Activated CD4-positive, alpha-beta T cell treated with anti-CD3 and anti-CD28 coated beads for 36 hours (primary cell): ENCODE data around the gene UBTD1. TPM values are rescaled to one million over a fixed set of nuclear protein-coding genes. Genes with fewer than 3 reads are reported as not detected.

Source experiments
- ATAC-seq: fragments of 200-7000 bp; cut with Tn5 transposase; one replicate; pipeline ENCODE4 v1.10.0; 2021; ENCODE audit warnings: mild to moderate bottlenecking, moderate library complexity
- CTCF ChIA-PET: fragments of 350-600 bp; sonication (Branson Sonifier 250); formaldehyde crosslinking; loops from one replicate; lab custom pipeline; 2021; ENCODE audit warnings: antibody characterized with exemption; lab: Charles Lee
- POLR2A ChIA-PET: fragments of 350-600 bp; sonication (Branson Sonifier 250); formaldehyde crosslinking; loops from one replicate; lab custom pipeline; 2021; ENCODE audit warnings: antibody characterized with exemption, inconsistent platforms; lab: Charles Lee
- DNase-seq: peaks from one replicate; pipeline ENCODE4 v3.0.0-alpha.2; 2020
- H3K27ac Mint-ChIP-seq: one replicate; pipeline ENCODE4 v1.8.0; 2021; ENCODE audit warnings: mixed read lengths
- H3K27me3 Mint-ChIP-seq: one replicate; pipeline ENCODE4 v1.8.0; 2021; ENCODE audit warnings: mixed read lengths
- H3K36me3 Mint-ChIP-seq: one replicate; pipeline ENCODE4 v1.8.0; 2021; ENCODE audit warnings: low read depth, mixed read lengths
- H3K4me1 Mint-ChIP-seq: one replicate; pipeline ENCODE4 v1.8.0; 2021; ENCODE audit warnings: mixed read lengths
- H3K4me3 Mint-ChIP-seq: one replicate; pipeline ENCODE4 v1.8.0; 2021; ENCODE audit warnings: mild to moderate bottlenecking, moderate library complexity, mixed read lengths
- H3K9me3 Mint-ChIP-seq: one replicate; pipeline ENCODE4 v1.8.0; 2021; ENCODE audit warnings: low read depth, mixed read lengths
- intact Hi-C, 2 experiments: fragments of 100-400 bp; cut with DNase I in 1 of 2; cut with micrococcal nuclease in 1 of 2; formaldehyde crosslinking; loops; one replicate each; pipeline versions ENCODE4 v1.14.2 to v1.15.1; 2022 to 2024; cut with DNase I, micrococcal nuclease
- total RNA-seq, 2 experiments: library from RNA; stranded (reverse); gene quantifications; one replicate each; pipeline ENCODE4 v1.2.3, GENCODE V29; 2021

The UBTD1 gene
- total RNA-seq, 2 experiments from 2014 or later = 1.4 to 1.5 TPM

DNA sequence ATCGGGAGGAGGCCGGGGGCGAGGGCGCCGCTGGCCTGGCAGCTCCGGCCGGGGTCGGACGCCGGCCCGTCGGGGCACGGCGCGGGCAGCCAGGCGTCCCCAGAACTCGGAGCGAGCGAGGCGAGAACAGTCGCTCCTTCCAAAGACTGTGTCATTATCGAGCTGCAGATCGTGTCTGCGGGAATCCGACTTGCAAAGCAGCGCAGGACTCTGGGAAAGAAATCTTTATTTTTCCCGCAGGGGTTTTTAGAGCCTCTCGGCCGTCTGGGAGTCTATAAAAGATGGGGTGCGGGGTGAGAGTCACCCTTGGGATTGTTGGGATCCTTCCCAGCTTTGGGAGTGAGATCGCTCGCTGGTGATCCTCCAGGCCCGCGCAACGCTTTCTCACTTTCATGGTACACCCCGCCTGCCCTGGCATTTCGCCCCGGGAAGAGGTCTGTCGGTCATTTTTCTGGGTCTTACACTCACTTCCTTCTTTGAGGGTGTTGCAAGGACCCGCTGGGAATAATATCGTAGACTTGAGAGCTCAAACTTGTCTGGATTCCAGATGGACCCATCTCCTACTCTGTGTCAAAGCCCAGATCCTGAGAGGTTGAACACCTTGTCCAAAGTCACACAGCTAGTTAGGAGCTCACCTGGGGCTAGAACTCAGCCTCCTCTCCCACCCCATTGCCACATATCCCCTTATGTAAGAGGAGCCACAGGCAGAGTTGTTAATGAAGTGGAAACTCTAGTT is 1.0 kb downstream of the UBTD1 start:
- ChIA-PET CTCF (interaction anchor here (0.7 to 1.3 kb wide), 5 partner anchors 8 to 210 kb away, joined by 3 to 4 read pairs (median 4); partner anchors contain the start of gene AVPI1), POLR2A (interaction anchor here (0.8 kb wide), 1 partner anchor 10 kb away, joined by 4 read pairs; no protein-coding TSS in a partner anchor)
- ATAC-seq (no peak), DNase-seq (no peak)
- intact Hi-C loops = loop anchor here (2.0 to 5.0 kb wide), 6 partner anchors 43 to 1933 kb away; partner anchors contain the start of genes AVPI1 (in 1 of the 2), GOT1 (in 1 of the 2), MORN4 (in 1 of the 2) and PI4K2A (in 1 of the 2)
- Mint-ChIP-seq H3K4me3 (peak overlapping the region; percentile 53), H3K27ac (no peak overlapping the region), H3K36me3 (peaks cover 12% of the 10 kb centered on the region), H3K9me3 (no peaks in the 10 kb centered on the region), H3K27me3 (peaks cover 20% of the 10 kb centered on the region), H3K4me1 (peaks cover 29% of the 10 kb centered on the region)

- peak overlapping the region; percentile 53 for H3K4me3 Mint-ChIP-seq
- intact Hi-C loops = no loop called here
- DNase-seq (no peak), ATAC-seq (no peak)
- peaks cover 20% of the 10 kb centered on the region for H3K27me3 Mint-ChIP-seq
- ChIA-PET CTCF (interaction anchor here (0.8 to 1.3 kb wide), 5 partner anchors 72 to 209 kb away, joined by 3 to 4 read pairs (median 4); no protein-coding TSS in a partner anchor), POLR2A (no interaction called here)
- no peak overlapping the region for H3K27ac Mint-ChIP-seq
- peaks cover 12% of the 10 kb centered on the region for H3K36me3 Mint-ChIP-seq
- no peaks in the 10 kb centered on the region for H3K9me3 Mint-ChIP-seq
- H3K4me1 Mint-ChIP-seq = peaks cover 24% of the 10 kb centered on the region
These were observed 1.5 kb downstream of the UBTD1 start for GRCh38 chr10:97500297-97500575.

- no peaks in the 10 kb centered on the region for H3K9me3 Mint-ChIP-seq
- H3K36me3 Mint-ChIP-seq = peaks cover 2% of the 10 kb centered on the region
- CTCF ChIA-PET = no interaction called here
- H3K4me3 Mint-ChIP-seq = no peak overlapping the region
- POLR2A ChIA-PET = no interaction called here
- ATAC-seq (no peak), DNase-seq (no peak)
- no peak overlapping the region for H3K27ac Mint-ChIP-seq
- peaks cover 6% of the 10 kb centered on the region for H3K4me1 Mint-ChIP-seq
- intact Hi-C loops = no loop called here
- H3K27me3 Mint-ChIP-seq = peaks cover 20% of the 10 kb centered on the region
These were observed 4.2 kb downstream of the UBTD1 start for GRCh38 chr10:97502916-97503315.

DNA sequence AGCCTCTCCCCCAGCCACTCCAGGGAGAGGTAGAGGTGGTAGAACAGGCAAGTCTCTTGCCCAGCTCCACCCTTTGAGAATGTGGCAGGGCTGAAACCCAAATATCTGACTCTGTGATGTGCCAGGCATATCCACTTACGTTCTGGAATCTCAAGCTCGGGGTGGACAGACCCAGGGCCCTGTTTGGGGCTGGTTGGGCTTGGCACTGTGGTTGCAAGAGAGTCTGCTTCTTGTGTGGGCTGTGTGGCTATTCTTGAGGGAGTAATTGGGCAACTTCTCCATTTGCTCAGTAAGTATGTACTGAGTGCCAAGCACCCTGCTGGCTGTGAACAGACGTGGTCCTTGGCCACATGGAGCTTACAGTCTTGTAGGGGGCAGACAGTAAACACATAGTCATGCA is 4.7 kb downstream of the UBTD1 start:
- no peak for ATAC-seq
- no peak for DNase-seq
- H3K27ac Mint-ChIP-seq = no peak overlapping the region
- H3K4me1 Mint-ChIP-seq = peaks cover 6% of the 10 kb centered on the region
- ChIA-PET POLR2A (no interaction called here), CTCF (no interaction called here)
- no peaks in the 10 kb centered on the region for H3K36me3 Mint-ChIP-seq
- H3K4me3 Mint-ChIP-seq = no peak overlapping the region
- H3K9me3 Mint-ChIP-seq = no peaks in the 10 kb centered on the region
- intact Hi-C loops = no loop called here
- H3K27me3 Mint-ChIP-seq = peaks cover 20% of the 10 kb centered on the region

DNA sequence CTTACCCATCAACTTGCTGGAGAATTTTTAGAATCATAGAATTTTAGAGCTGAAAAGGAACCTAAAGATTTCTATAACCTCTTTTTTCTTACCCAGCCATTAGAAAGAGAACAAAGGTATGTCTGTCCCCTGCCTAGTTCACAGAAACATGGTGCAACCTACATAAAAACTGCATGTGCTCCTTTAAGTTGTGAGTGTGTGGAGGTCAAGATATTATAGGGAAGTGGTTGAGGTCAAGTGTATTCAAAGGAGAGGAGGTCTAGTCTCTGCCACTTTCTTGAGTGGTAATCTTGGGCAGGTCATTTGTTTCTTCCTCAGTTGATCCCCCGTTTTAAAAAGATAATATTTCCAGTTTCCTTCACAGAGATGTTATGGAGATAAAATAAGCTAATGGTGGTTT is 6.4 kb downstream of the UBTD1 start:
- no peaks in the 10 kb centered on the region for H3K36me3 Mint-ChIP-seq
- CTCF ChIA-PET = interaction anchor here (0.6 to 1.3 kb wide), 4 partner anchors 15 to 42 kb away, joined by 3 to 5 read pairs (median 4); no protein-coding TSS in a partner anchor
- no peak overlapping the region for H3K27ac Mint-ChIP-seq
- no peak overlapping the region for H3K4me3 Mint-ChIP-seq
- peaks cover 3% of the 10 kb centered on the region for H3K4me1 Mint-ChIP-seq
- intact Hi-C loops = no loop called here
- ATAC-seq (no peak), DNase-seq (no peak)
- H3K9me3 Mint-ChIP-seq = no peaks in the 10 kb centered on the region
- H3K27me3 Mint-ChIP-seq = peaks cover 16% of the 10 kb centered on the region
- POLR2A ChIA-PET = interaction anchor here (0.6 kb wide), 1 partner anchor 33 kb away, joined by 3 read pairs; no protein-coding TSS in a partner anchor

DNA sequence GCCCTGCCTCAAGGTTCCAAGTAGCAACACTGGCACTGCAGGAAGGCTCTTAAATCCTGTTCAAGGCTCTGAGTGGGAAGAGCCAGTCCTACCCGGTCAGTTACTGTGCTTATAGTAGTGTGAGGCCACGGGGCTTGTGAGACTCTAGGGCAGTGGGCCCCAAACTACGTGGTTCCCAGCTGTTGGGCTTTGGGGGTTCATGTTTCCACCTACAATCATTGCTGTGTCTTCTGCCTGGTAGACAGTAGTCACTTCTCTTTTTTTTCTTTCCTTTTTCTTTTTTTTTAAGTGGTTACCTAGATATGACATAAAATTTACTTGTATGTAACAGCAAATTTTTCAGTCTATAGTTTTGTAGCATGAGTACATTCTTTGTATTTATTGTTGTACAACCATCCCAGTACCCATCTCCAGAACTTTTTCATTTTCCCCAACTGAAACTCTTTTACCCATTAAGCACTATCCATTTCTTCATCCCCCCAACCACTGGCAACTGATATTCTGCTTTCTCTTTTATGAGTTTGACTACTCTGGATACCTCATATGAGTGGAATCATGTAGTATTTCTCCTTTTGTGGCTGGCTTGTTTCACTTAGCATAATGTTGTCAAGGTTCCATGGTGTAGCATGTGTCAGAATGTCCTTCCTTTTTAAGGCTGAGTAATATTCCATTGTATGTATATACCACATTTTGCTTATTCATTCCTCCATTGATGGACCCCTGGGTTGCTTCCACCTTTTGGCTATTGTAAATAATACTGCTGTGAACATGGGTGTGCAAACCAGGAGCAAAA is 7.7 kb downstream of the UBTD1 start:
- ChIA-PET POLR2A (no interaction called here), CTCF (interaction anchor here (0.6 to 1.3 kb wide), 4 partner anchors 12 to 36 kb away, joined by 3 to 5 read pairs (median 4); no protein-coding TSS in a partner anchor)
- ATAC-seq = peak; percentile 81
- Mint-ChIP-seq H3K4me3 (no peak overlapping the region), H3K36me3 (no peaks in the 10 kb centered on the region), H3K27ac (no peak overlapping the region), H3K27me3 (peaks cover 6% of the 10 kb centered on the region), H3K4me1 (peaks cover 3% of the 10 kb centered on the region), H3K9me3 (no peaks in the 10 kb centered on the region)
- intact Hi-C loops = no loop called here
- DNase-seq = no peak

DNA sequence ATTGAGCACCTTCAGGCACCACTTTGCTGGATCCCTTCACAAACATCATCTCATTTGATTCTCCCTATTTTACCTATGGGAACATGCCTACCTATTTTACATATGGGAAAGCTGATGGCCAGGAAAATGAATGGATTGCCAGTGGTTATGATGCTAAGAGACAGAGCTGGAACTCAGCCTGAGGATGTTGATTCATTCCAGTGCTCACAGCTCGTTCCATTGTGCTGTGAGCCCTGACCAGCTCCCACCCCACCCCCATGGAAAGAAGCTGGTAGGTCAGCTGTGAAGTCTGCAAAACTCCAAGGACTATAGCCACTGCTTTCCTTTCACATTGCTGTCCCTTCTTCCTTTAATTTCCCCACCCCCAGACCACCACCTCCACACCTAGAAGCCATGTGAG is 9.6 kb downstream of the UBTD1 start:
- Mint-ChIP-seq H3K36me3 (no peaks in the 10 kb centered on the region), H3K27me3 (peaks cover 2% of the 10 kb centered on the region), H3K4me3 (no peak overlapping the region), H3K9me3 (no peaks in the 10 kb centered on the region), H3K4me1 (peaks cover 3% of the 10 kb centered on the region), H3K27ac (no peak overlapping the region)
- CTCF ChIA-PET = interaction anchor here (1.1 kb wide), 1 partner anchor 9 kb away, joined by 4 read pairs; no protein-coding TSS in a partner anchor
- ATAC-seq = no peak
- intact Hi-C loops = no loop called here
- POLR2A ChIA-PET = no interaction called here
- no peak for DNase-seq

DNA sequence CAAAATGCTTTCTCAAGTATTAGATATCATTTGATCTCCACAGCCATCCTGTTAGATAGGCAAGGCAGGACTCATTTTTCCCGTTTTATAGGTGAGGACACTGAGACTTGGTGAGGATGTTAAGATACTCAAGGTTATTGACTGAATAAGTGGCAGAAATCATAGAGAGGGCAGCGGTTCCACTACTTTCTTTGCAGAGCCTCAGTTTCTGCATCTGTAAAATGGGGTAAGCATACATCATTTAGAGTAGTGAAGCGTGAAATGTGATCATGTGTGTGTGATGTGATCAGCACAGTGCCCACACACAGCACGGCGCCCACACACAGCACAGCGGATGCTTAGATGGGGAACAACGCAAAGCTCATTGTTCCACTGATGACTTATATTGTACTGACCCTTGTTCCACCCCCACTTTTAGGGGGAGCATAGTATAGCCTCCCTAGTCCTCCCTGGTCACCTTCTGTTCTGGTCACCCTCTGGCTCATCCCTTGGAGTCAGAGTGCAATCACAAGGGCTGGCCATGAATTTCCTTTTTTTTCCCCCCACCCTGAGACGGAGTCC is 10.5 kb downstream of the UBTD1 start:
- CTCF ChIA-PET = interaction anchor here (0.9 to 1.5 kb wide), 2 partner anchors 56 to 115 kb away, joined by 4 to 5 read pairs; no protein-coding TSS in a partner anchor
- Mint-ChIP-seq H3K36me3 (no peaks in the 10 kb centered on the region), H3K9me3 (no peaks in the 10 kb centered on the region), H3K4me3 (no peak overlapping the region), H3K4me1 (peaks cover 3% of the 10 kb centered on the region), H3K27me3 (peaks cover 2% of the 10 kb centered on the region), H3K27ac (no peak overlapping the region)
- intact Hi-C loops = no loop called here
- POLR2A ChIA-PET = interaction anchor here (0.9 kb wide), 1 partner anchor 114 kb away, joined by 3 read pairs; no protein-coding TSS in a partner anchor
- DNase-seq (no peak), ATAC-seq (no peak)

- intact Hi-C loops = no loop called here
- DNase-seq (no peak), ATAC-seq (no peak)
- H3K4me3 Mint-ChIP-seq = no peak overlapping the region
- no peaks in the 10 kb centered on the region for H3K9me3 Mint-ChIP-seq
- no peaks in the 10 kb centered on the region for H3K36me3 Mint-ChIP-seq
- H3K27ac Mint-ChIP-seq = no peak overlapping the region
- ChIA-PET CTCF (interaction anchor here (0.9 to 1.5 kb wide), 3 partner anchors 24 to 114 kb away, joined by 3 to 5 read pairs (median 3); no protein-coding TSS in a partner anchor), POLR2A (no interaction called here)
- peaks cover 3% of the 10 kb centered on the region for H3K4me1 Mint-ChIP-seq
- peaks cover 2% of the 10 kb centered on the region for H3K27me3 Mint-ChIP-seq
These were observed 12.0 kb downstream of the UBTD1 start for GRCh38 chr10:97510686-97511085.

- Mint-ChIP-seq H3K36me3 (no peaks in the 10 kb centered on the region), H3K4me1 (no peaks in the 10 kb centered on the region), H3K4me3 (no peak overlapping the region), H3K27me3 (peaks cover 2% of the 10 kb centered on the region), H3K27ac (no peak overlapping the region), H3K9me3 (no peaks in the 10 kb centered on the region)
- CTCF ChIA-PET = no interaction called here
- intact Hi-C loops = no loop called here
- DNase-seq (no peak), ATAC-seq (no peak)
- POLR2A ChIA-PET = no interaction called here
These were observed 13.2 kb downstream of the UBTD1 start for GRCh38 chr10:97511711-97512440.

- ChIA-PET POLR2A (no interaction called here), CTCF (no interaction called here)
- intact Hi-C loops = no loop called here
- Mint-ChIP-seq H3K4me3 (no peak overlapping the region), H3K27ac (no peak overlapping the region), H3K9me3 (no peaks in the 10 kb centered on the region), H3K27me3 (peaks cover 2% of the 10 kb centered on the region), H3K36me3 (no peaks in the 10 kb centered on the region), H3K4me1 (no peaks in the 10 kb centered on the region)
- ATAC-seq (no peak), DNase-seq (no peak)
These were observed 14.3 kb downstream of the UBTD1 start for GRCh38 chr10:97512993-97513392.
